DMS114 treated with DMSO at 0.1 percent for 48 hours (cell line): ENCODE data around the gene RBM26.

Experiments
- DNase-seq: peaks from one replicate; lab custom pipeline; 2025; ENCODE audit not compliant: unreplicated experiment; lab: John Stamatoyannopoulos, UW

RBM26 gene

GRCh38 chr13:79423801-79424642, 18.0 kb upstream of the RBM26 start:
- DNase-seq: peak; percentile 32

- DNase-seq: no peak
Observed at GRCh38 chr13:79423340-79423739, 17.3 kb upstream of the RBM26 start.

DNA sequence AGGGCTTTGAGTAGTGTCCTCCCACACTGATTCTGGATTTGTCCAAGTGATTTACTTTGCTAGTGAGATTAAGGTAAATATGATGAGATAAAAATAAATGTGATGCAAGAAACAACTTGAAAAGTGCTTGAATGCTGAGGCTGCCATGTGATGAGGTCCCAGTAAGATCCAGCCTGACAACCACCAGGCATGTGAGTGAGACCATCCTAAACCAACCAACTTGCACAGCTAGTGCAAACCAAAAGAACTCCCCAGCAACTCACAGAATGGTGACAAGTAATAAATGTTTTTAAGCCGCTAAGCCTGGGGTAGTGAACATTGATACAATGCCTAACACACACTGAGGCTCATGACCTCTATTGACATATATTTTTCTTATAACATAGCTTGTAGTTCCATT, 13.3 kb upstream of the RBM26 start:
- DNase-seq: no peak

DNA sequence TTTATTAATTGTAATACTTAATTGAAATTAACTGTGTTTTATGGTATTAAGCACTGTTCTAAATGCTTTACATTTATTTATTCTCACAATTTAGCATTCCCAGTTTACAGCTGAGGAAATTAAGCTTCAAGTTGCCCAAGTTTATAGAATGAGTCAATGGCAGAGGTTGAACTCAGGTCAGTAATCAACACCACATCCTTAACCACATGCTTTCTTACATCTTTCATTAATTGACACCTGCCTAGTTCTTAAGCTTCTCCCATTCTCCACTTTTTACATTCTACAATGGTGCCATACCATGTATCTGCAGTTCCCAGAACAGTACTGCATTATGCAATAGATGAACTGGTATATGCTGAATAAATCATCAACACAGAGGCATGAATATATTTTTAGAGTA, 11.7 kb upstream of the RBM26 start:
- DNase-seq: no peak

- DNase-seq: no peak
Observed at GRCh38 chr13:79413521-79413920, 7.5 kb upstream of the RBM26 start.

GRCh38 chr13:79409828-79410227, 3.8 kb upstream of the RBM26 start:
- DNase-seq: no peak

DNA sequence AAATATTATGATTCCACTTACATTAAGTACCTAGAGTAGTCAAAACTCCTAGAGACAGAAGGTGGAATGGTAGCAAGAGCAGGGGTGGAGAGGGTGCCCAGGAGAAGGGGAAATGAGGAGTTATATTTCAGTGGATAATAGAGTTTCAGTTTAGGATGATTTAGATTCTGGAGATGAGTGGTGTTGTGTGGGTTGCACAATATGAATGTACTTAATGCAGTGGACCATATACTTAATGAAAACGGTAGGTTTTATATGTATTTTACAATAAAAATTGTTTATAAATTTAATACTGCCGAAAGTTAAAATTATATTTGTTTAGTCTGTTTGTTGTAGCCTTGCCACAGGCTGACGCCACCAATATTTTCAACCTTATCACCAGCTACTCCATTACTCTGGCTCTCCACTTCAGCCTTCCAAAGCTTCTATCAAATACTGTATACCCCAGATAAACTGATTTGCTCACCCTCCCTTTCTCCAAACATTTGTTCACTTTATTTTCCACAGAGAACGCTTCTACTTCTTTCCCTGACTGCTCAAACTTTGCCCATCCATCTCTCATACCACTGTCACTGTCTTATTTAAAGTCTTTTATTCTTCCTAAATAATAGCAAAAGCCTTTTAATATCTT, 1.4 kb upstream of the RBM26 start:
- no peak for DNase-seq

GRCh38 chr13:79406597-79406908, 498 bp upstream of the RBM26 start:
- DNase-seq: no peak

DNA sequence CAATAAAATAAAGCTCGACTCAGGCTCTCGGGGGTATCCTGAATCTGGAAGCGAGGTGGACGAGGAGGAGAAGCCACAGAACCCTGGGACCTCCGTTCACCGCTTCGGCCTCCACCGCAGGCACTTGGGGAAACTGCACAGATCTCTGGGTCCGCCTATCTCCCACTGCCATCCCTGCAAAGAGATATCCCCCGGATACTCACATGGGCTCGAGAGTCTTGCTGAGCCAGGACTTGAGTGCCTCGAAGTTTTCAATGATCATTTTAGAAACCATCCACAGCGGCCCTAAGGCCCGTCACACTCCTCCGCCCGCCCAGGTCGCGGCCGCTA, 589 bp downstream of the RBM26 start:
- DNase-seq: no peak

- DNase-seq: no peak
Observed at GRCh38 chr13:79404985-79405384, 1.1 kb downstream of the RBM26 start.

- no peak for DNase-seq
Observed at GRCh38 chr13:79404361-79404760, 1.7 kb downstream of the RBM26 start.

DNA sequence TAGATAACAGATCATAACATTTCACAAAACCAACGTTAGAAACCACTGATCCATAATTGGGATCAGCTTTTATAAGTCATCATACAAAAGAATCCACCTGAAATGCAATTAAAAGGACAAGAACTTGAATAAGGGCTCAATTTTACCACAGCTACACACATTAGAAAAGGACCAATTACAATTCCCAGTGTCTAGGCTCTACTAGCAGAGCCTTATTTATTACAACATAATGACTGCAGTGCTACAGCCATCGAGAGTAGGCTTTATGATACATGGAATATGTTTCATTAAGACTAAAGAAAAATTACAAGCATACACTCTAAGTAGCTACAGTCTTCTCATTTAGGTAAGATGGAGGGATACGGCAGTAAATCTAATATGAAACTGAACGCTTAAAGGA, 2.9 kb downstream of the RBM26 start:
- DNase-seq: no peak

DNA sequence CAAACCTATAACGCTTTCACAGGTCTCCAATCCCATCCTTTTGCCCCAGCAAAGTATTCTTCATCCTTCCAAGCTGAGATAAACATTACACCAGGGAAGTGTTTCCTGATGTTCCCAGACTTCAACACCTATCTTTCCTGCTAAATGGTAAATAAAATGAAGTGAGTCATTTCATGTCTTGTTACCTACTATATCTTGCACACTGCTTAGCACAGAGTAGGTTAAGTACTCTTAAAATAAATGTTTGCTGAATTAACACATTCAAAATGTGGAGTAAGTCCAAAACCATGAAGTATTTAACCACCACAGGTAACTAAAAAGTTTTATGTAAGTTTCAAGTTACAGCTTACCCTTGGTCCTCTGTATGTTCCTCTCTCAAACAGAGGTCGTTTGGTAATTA, 3.4 kb downstream of the RBM26 start:
- DNase-seq: no peak

- DNase-seq: no peak
Observed at GRCh38 chr13:79402074-79402635, 3.9 kb downstream of the RBM26 start.

DNA sequence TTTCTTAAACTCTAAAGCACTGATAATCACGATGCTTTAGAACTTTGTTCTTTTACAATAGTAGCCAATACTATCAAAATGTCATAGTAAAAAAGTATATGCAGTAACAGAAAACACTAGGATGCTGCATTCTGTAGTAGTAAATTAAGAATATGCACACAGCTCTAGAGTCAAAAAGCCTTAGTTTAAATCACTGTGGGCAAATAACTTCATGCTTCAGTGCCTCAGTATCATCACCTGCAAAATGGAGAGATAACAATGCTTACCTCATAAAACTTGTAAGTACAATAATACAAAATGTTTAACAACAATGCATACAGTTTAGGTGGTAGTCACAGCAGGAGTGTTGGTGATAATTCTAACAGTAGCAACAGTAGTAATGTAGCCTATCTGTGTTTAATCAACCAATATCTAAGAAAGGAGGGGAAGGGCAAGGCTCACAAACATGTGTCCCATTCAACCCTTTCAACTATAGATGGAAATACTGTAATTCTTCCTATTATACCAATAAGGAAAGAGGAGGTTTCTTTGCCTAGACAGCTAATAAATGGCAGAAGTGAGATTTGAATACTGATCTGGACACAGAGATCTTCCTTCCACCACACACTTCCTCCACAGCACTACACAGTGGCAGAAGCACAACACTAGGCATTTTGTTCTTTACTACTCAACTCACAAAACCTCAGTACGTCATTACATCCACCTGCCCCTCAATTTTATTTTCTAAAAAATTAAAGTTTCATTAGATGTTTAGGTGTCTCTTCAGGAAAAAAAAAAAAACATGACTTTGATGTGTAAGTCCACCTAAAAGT, 4.6 kb downstream of the RBM26 start:
- no peak for DNase-seq

- DNase-seq: no peak
Observed at GRCh38 chr13:79398915-79399314, 7.1 kb downstream of the RBM26 start.

DNA sequence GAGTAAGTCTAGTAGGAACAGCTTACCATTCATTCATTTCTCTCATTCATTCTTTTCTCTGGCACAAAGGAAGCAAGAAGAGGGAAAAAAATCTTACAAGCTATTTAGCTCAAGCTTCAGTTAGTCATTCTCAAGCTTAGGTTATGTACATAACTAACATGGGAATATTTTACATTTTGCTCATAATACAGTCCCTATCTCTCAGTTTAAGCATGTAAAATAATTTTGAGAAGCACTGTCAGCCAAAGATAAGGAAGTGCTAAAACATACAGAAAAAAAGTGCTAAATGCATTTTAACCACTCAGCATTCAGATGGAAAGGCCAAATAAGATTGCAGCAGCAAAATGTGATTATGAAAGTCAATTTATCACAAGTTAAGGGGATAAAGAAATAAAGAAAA, 7.9 kb downstream of the RBM26 start:
- DNase-seq: no peak

DNA sequence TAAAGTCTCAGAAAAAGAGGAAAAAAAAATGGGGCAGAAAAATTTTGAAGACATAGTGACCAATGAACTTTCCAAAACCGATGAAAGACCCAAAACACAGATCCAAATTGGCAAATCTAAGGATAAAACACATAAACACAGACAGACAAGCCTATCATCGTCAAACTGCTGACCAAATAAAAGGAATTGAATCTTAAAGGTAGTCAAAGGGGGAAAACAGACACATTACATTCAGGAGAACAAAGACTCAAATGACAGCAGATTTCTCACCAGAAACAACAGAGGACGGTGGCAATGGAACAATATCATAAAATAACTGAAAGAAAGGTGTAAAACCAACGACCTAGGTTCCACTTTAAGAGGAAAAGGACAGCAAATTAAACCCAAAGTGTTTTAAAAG, 10.2 kb downstream of the RBM26 start:
- no peak for DNase-seq

GRCh38 chr13:79393564-79394249, 12.3 kb downstream of the RBM26 start:
- no peak for DNase-seq

- DNase-seq: no peak
Observed at GRCh38 chr13:79392882-79393563, 13.0 kb downstream of the RBM26 start.

- DNase-seq: no peak
Observed at GRCh38 chr13:79389026-79389425, 17.0 kb downstream of the RBM26 start.
